SK-N-SH (cell line): Measurements from ENCODE around the gene HDLBP. TPM values are rescaled to one million over a fixed set of nuclear protein-coding genes. Genes with fewer than 3 reads are reported as not detected.

ENCODE experiments used
- CTCF ChIA-PET: fragments of 300-600, 350-600 bp; formaldehyde crosslinking; extraction: SDS; loops from one replicate; lab custom pipeline; 2021; lab: Yijun Ruan, JAX
- POLR2A ChIA-PET: fragments of 350-600 bp; sonication (Branson Sonifier 250); formaldehyde crosslinking; extraction: SDS; loops from one replicate; lab custom pipeline; 2020; ENCODE audit warnings: antibody characterized with exemption, inconsistent platforms; lab: Yijun Ruan, JAX
- DNase-seq: peaks from one replicate; pipeline ENCODE4 v3.0.0; 2012
- H2AFZ ChIP-seq: fragments of 200-600 bp; sonication (generic); 2 replicates; pipeline ENCODE4 v1.8.1; 2016; ENCODE audit warnings: antibody characterized with exemption, mild to moderate bottlenecking, low read depth
- H3F3A ChIP-seq: fragments of 200-600 bp; sonication (generic); replicated peaks from 2 replicates; pipeline ENCODE3; 2016; ENCODE audit warnings: antibody characterized with exemption, mild to moderate bottlenecking; ENCODE audit not compliant: insufficient read depth
- H3K27ac ChIP-seq, 2 experiments: fragments of 200-500 bp in 1 of 2; fragments of 200-600 bp in 1 of 2; sonication (Bioruptor generic) in 1 of 2; sonication (generic), shearing (Covaris generic) in 1 of 2; 2 replicates each; pipeline versions ENCODE4 v1.5.1 to v1.6.1; 2014 to 2016; ENCODE audit warnings: low read depth in 2 of 2, inconsistent platforms in 1 of 2, low read length in 1 of 2, mild to moderate bottlenecking in 1 of 2, mixed read lengths in 1 of 2
- H3K27me3 ChIP-seq: fragments of 200-600 bp; sonication (generic), shearing (Covaris generic); 2 replicates; pipeline ENCODE4 v1.6.1; 2016; ENCODE audit warnings: mixed run types; ENCODE audit not compliant: insufficient read depth
- H3K36me3 ChIP-seq, 2 experiments: fragments of 200-500 bp in 1 of 2; fragments of 200-600 bp in 1 of 2; sonication (Bioruptor generic) in 1 of 2; sonication (generic) in 1 of 2; replicated peaks in 1 of 2; 2 replicates each; pipeline versions ENCODE3 to v1.5.1; 2014 to 2016; ENCODE audit warnings: low read length in 1 of 2, mild to moderate bottlenecking in 1 of 2; ENCODE audit not compliant: insufficient read depth in 2 of 2, control insufficient read depth in 1 of 2
- H3K4me1 ChIP-seq, 2 experiments: fragments of 200-500 bp in 1 of 2; fragments of 200-600 bp in 1 of 2; sonication (Bioruptor generic) in 1 of 2; sonication (generic), shearing (Covaris generic) in 1 of 2; 2 replicates each; pipeline versions ENCODE4 v1.5.1 to v1.6.1; 2014 to 2016; ENCODE audit warnings: low read depth in 1 of 2, low read length in 1 of 2, mixed run types in 1 of 2; ENCODE audit not compliant: insufficient read depth in 2 of 2, control insufficient read depth in 1 of 2
- H3K4me2 ChIP-seq: fragments of 200-600 bp; sonication (generic), shearing (Covaris generic); 2 replicates; pipeline ENCODE4 v1.6.1; 2017; ENCODE audit warnings: mixed run types
- H3K4me3 ChIP-seq, 2 experiments: fragments of 200-500 bp in 1 of 2; fragments of 200-600 bp in 1 of 2; sonication (Bioruptor generic) in 1 of 2; sonication (generic), shearing (Covaris generic) in 1 of 2; 2 replicates each; pipeline versions ENCODE4 v1.5.1 to v1.8.1; 2014 to 2016; ENCODE audit warnings: low read depth in 2 of 2, inconsistent platforms in 1 of 2, low read length in 1 of 2, mild to moderate bottlenecking in 1 of 2, mixed read lengths in 1 of 2, moderate library complexity in 1 of 2
- H3K79me2 ChIP-seq: fragments of 200-600 bp; sonication (generic); 2 replicates; pipeline ENCODE4 v1.8.1; 2017; ENCODE audit warnings: mild to moderate bottlenecking; ENCODE audit not compliant: insufficient read depth
- H3K9ac ChIP-seq: fragments of 200-600 bp; sonication (generic); 2 replicates; pipeline ENCODE4 v1.6.1; 2017; ENCODE audit warnings: mixed run types
- H3K9me2 ChIP-seq: fragments of 200-600 bp; sonication (generic); 2 replicates; pipeline ENCODE4 v1.6.1; 2017; ENCODE audit warnings: mixed run types
- H3K9me3 ChIP-seq: fragments of 200-600 bp; sonication (generic); 2 replicates; pipeline ENCODE4 v1.6.1; 2017; ENCODE audit warnings: mixed run types, mild to moderate bottlenecking, moderate library complexity
- H4K20me1 ChIP-seq: fragments of 200-600 bp; sonication (generic); 2 replicates; pipeline ENCODE4 v1.6.1; 2017; ENCODE audit warnings: mild to moderate bottlenecking, mixed run types; ENCODE audit not compliant: insufficient read depth
- CHD2 ChIP-seq: fragments of 150-350 bp; IDR thresholded peaks from 2 replicates; pipeline ENCODE4 v1.6.1; 2018; ENCODE audit warnings: low read length; ENCODE audit not compliant: partially characterized antibody
- CTCF ChIP-seq: fragments of 200-600 bp; sonication (generic); IDR thresholded peaks from 2 replicates; pipeline ENCODE4 v1.6.1; 2017; ENCODE audit warnings: antibody characterized with exemption, mild to moderate bottlenecking, moderate library complexity
- ELF1 ChIP-seq: IDR thresholded peaks from 2 replicates; pipeline ENCODE4 v1.4.0; 2012
- EP300 ChIP-seq, 2 experiments: IDR thresholded peaks; 2 replicates each; pipeline versions ENCODE4 v1.4.0 to v1.6.1; 2012; ENCODE audit warnings: borderline replicate concordance in 1 of 2, low read depth in 1 of 2, low read length in 1 of 2
- FOSL2 ChIP-seq: IDR thresholded peaks from 2 replicates; pipeline ENCODE4 v1.4.0; 2012; ENCODE audit warnings: low read depth, mild to moderate bottlenecking, moderate library complexity, borderline replicate concordance
- FOXJ3 ChIP-seq: sonication (generic); formaldehyde crosslinking; IDR thresholded peaks from 2 replicates; pipeline ENCODE4 v1.5.1; 2020; ENCODE audit warnings: mild to moderate bottlenecking, missing genetic modification reagents
- GABPA ChIP-seq: IDR thresholded peaks from 2 replicates; pipeline ENCODE4 v1.4.0; 2012; ENCODE audit warnings: low read depth, mild to moderate bottlenecking
- GATA2 ChIP-seq: sonication (generic); formaldehyde crosslinking; IDR thresholded peaks from 2 replicates; pipeline ENCODE4 v1.5.0; 2020; ENCODE audit warnings: mild to moderate bottlenecking, missing genetic modification reagents
- MEF2A ChIP-seq: IDR thresholded peaks from 2 replicates; pipeline ENCODE4 v1.4.0; 2012; ENCODE audit warnings: low read depth, borderline replicate concordance
- MXI1 ChIP-seq: IDR thresholded peaks from 2 replicates; pipeline ENCODE4 v1.6.1; 2012; ENCODE audit warnings: mild to moderate bottlenecking, low read depth, low read length, improper control_type of control experiment
- NFIC ChIP-seq: IDR thresholded peaks from 2 replicates; pipeline ENCODE4 v1.4.0; 2012; ENCODE audit warnings: borderline replicate concordance
- PBX3 ChIP-seq: IDR thresholded peaks from 2 replicates; pipeline ENCODE4; 2012
- RAD21 ChIP-seq: IDR thresholded peaks from 2 replicates; pipeline ENCODE4 v1.6.1; 2012; ENCODE audit warnings: mild to moderate bottlenecking, low read length
- RFX5 ChIP-seq: IDR thresholded peaks from 2 replicates; pipeline ENCODE4 v1.6.1; 2012; ENCODE audit warnings: mild to moderate bottlenecking, improper control_type of control experiment, low read length
- SIN3A ChIP-seq: IDR thresholded peaks from 2 replicates; pipeline ENCODE4 v1.6.1; 2012; ENCODE audit warnings: low read depth, mild to moderate bottlenecking, low read length, moderate library complexity, borderline replicate concordance
- SMC3 ChIP-seq: IDR thresholded peaks from 2 replicates; pipeline ENCODE4 v1.6.1; 2012; ENCODE audit warnings: low read depth, low read length, improper control_type of control experiment
- TCF12 ChIP-seq: IDR thresholded peaks from 2 replicates; pipeline ENCODE4 v1.4.0; 2012
- TEAD4 ChIP-seq: IDR thresholded peaks from 2 replicates; pipeline ENCODE4 v1.4.0; 2012; ENCODE audit warnings: mild to moderate bottlenecking, borderline replicate concordance; ENCODE audit not compliant: insufficient read depth
- USF1 ChIP-seq: IDR thresholded peaks from 2 replicates; pipeline ENCODE4 v1.4.0; 2012; ENCODE audit warnings: low read depth, borderline replicate concordance
- YY1 ChIP-seq: IDR thresholded peaks from 2 replicates; pipeline ENCODE4 v1.4.0; 2012; ENCODE audit warnings: low read depth, mild to moderate bottlenecking
- WGBS: methylation state at CpG from one replicate; pipeline ENCODE4 v1.1.6; 2017; ENCODE audit warnings: low lambda C conversion rate; 5-methylcytosine and 5-hydroxymethylcytosine counted together
- polyA plus RNA-seq, 3 experiments: library from polyadenylated mRNA; depleted of rRNA; stranded (reverse); fragments of >200 nt; gene quantifications; 2 replicates each; pipeline ENCODE4 v1.2.3, GENCODE V29; 2012

HDLBP gene
- polyA plus RNA-seq, 1 of the 3 experiments (the other 2 are of a cell fraction) = 263 TPM

- Histone ChIP-seq H3K27ac (no peak overlapping the region), H3K9me2 (no peaks in the 10 kb centered on the region), H3K36me3 (peaks cover 72 to 78% of the 10 kb centered on the region in 2 experiments), H3K79me2 (peaks cover 81% of the 10 kb centered on the region), H3K4me2 (no peak overlapping the region), H3K4me3 (no peak overlapping the region), H3K9me3 (no peaks in the 10 kb centered on the region), H3K9ac (no peak overlapping the region)
- no peak for DNase-seq
- ChIA-PET POLR2A (no interaction called here), CTCF (no interaction called here)
- 97% methylated on average over 11 of the region's 11 CpGs for WGBS
- TF ChIP-seq PBX3 = no peak
- TF ChIP-seq GATA2 (CRISPR knock-in tag) = no peak
- no peak for TF ChIP-seq MEF2A
- no peak for TF ChIP-seq SMC3
- TF ChIP-seq MXI1 = no peak
- no peak for TF ChIP-seq TEAD4
- TF ChIP-seq, all 33 proteins: peak for 0
- Histone ChIP-seq H3K4me1 (no peaks in the 10 kb centered on the region), H3F3A (peaks cover 8% of the 10 kb centered on the region), H3K27me3 (no peaks in the 10 kb centered on the region), H4K20me1 (peaks cover 67% of the 10 kb centered on the region), H2AFZ (no peak overlapping the region)
Observed at GRCh38 chr2:241256168-241256545, 59.3 kb downstream of the HDLBP start.

- no peak overlapping the region for H3K4me2 ChIP-seq
- H3K27ac ChIP-seq = no peak overlapping the region
- no peaks in the 10 kb centered on the region for H3K9me2 ChIP-seq
- 88% methylated on average over 13 of the region's 13 CpGs for WGBS
- H4K20me1 ChIP-seq = peaks cover 72% of the 10 kb centered on the region
- no peak for DNase-seq
- H3K9ac ChIP-seq = no peak overlapping the region
- POLR2A ChIA-PET = no interaction called here
- peaks cover 8% of the 10 kb centered on the region for H3F3A ChIP-seq
- no peaks in the 10 kb centered on the region for H3K27me3 ChIP-seq
- peaks cover 70 to 78% of the 10 kb centered on the region in 2 experiments for H3K36me3 ChIP-seq
- TF ChIP-seq SMC3 (no peak), MEF2A (no peak), TCF12 (no peak)
- H2AFZ ChIP-seq = no peak overlapping the region
- H3K4me3 ChIP-seq = no peak overlapping the region
- no peaks in the 10 kb centered on the region for H3K4me1 ChIP-seq
- CTCF ChIA-PET = no interaction called here
- H3K79me2 ChIP-seq = peaks cover 78% of the 10 kb centered on the region
- no peaks in the 10 kb centered on the region for H3K9me3 ChIP-seq
Observed at GRCh38 chr2:241255542-241256167, 59.8 kb downstream of the HDLBP start.

- no peak overlapping the region for H2AFZ ChIP-seq
- no peaks in the 10 kb centered on the region for H3K4me1 ChIP-seq
- H3F3A ChIP-seq = peaks cover 8% of the 10 kb centered on the region
- DNase-seq = no peak
- no peaks in the 10 kb centered on the region for H3K9me3 ChIP-seq
- POLR2A ChIA-PET = no interaction called here
- H3K4me2 ChIP-seq = no peak overlapping the region
- no peak overlapping the region for H3K27ac ChIP-seq
- peaks cover 70% of the 10 kb centered on the region for H4K20me1 ChIP-seq
- no peak overlapping the region for H3K9ac ChIP-seq
- peaks cover 68 to 80% of the 10 kb centered on the region in 2 experiments for H3K36me3 ChIP-seq
- peaks cover 71% of the 10 kb centered on the region for H3K79me2 ChIP-seq
- H3K9me2 ChIP-seq = no peaks in the 10 kb centered on the region
- no peak overlapping the region for H3K4me3 ChIP-seq
- WGBS = 91% methylated on average over 7 of the region's 10 CpGs
- CTCF ChIA-PET = no interaction called here
- no peaks in the 10 kb centered on the region for H3K27me3 ChIP-seq
- TF ChIP-seq YY1 (no peak), CTCF (no peak), USF1 (no peak), MEF2A (no peak), RFX5 (no peak), GABPA (no peak), CHD2 (no peak), RAD21 (no peak), FOSL2 (no peak), SIN3A (no peak), NFIC (no peak), TEAD4 (no peak), EP300 (IDR thresholded peaks at IDR 0.05; ENCODE audit: borderline replicate concordance in 1 of 2, low read depth in 1 of 2, low read length in 1 of 2) (no peak), ELF1 (no peak), FOXJ3 (no peak)
Observed at GRCh38 chr2:241254904-241255351, 60.5 kb downstream of the HDLBP start.
